ENCODE results near the gene IGSF9B. TPM values are rescaled to one million over a fixed set of nuclear protein-coding genes. Genes with fewer than 3 reads are reported as not detected.
A peak's percentile ranks its signal among the peaks of the same experiment; 100 is the strongest.

The IGSF9B gene
- total RNA-seq, 1 donor from 2014 or later = 8.4 TPM

GRCh38 chr11:133897331-133897650 lies 59.5 kb downstream of the IGSF9B start:
- no peak for DNase-seq (ENCODE audit: low spot score)
- Mint-ChIP-seq H3K4me3 (ENCODE audit: unreplicated experiment) (no peak overlapping the region), H3K36me3 (ENCODE audit: low read depth) (peaks cover 5% of the 10 kb centered on the region), H3K27ac (ENCODE audit: unreplicated experiment) (no peak overlapping the region), H3K4me1 (ENCODE audit: low read depth) (peaks cover 12% of the 10 kb centered on the region), H3K27me3 (ENCODE audit: low read depth) (peaks cover 2% of the 10 kb centered on the region), H3K9me3 (ENCODE audit: low read depth) (no peaks in the 10 kb centered on the region)
- TF ChIP-seq, protein P1, sequence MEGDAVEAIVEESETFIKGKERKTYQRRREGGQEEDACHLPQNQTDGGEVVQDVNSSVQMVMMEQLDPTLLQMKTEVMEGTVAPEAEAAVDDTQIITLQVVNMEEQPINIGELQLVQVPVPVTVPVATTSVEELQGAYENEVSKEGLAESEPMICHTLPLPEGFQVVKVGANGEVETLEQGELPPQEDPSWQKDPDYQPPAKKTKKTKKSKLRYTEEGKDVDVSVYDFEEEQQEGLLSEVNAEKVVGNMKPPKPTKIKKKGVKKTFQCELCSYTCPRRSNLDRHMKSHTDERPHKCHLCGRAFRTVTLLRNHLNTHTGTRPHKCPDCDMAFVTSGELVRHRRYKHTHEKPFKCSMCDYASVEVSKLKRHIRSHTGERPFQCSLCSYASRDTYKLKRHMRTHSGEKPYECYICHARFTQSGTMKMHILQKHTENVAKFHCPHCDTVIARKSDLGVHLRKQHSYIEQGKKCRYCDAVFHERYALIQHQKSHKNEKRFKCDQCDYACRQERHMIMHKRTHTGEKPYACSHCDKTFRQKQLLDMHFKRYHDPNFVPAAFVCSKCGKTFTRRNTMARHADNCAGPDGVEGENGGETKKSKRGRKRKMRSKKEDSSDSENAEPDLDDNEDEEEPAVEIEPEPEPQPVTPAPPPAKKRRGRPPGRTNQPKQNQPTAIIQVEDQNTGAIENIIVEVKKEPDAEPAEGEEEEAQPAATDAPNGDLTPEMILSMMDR (IDR thresholded peaks at IDR 0.05) = no peak

GRCh38 chr11:133896642-133897330 lies 60.0 kb downstream of the IGSF9B start:
- Mint-ChIP-seq H3K27me3 (ENCODE audit: low read depth) (peaks cover 7% of the 10 kb centered on the region), H3K4me1 (ENCODE audit: low read depth) (peaks cover 12% of the 10 kb centered on the region), H3K9me3 (ENCODE audit: low read depth) (no peaks in the 10 kb centered on the region), H3K36me3 (ENCODE audit: low read depth) (peaks cover 5% of the 10 kb centered on the region), H3K27ac (ENCODE audit: unreplicated experiment) (no peak overlapping the region), H3K4me3 (ENCODE audit: unreplicated experiment) (no peak overlapping the region)
- TF ChIP-seq, protein P1 (IDR thresholded peaks at IDR 0.05) = no peak
- no peak for DNase-seq (ENCODE audit: low spot score)

DNA sequence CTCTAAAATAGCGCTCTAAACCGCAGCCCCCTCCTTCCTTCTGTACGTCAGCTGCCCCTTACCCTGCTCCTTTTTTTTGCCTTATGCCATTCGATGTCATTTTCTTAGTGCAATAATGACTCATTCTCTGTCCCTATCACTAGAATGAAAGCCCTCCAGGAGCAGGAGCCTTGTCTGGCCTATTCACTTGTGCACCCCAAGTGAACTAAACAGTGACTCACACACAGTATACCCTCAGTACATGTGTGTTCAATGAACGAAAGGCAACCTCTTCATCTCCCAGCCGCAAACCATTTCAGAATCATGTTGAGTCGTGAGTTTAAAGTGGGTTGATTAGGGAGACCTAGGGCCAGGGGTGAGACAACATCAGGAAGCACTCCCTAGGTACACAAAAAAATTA lies 60.7 kb downstream of the IGSF9B start:
- no peak overlapping the region for H3K4me3 Mint-ChIP-seq (ENCODE audit: unreplicated experiment)
- H3K36me3 Mint-ChIP-seq (ENCODE audit: low read depth) = peaks cover 5% of the 10 kb centered on the region
- DNase-seq (ENCODE audit: low spot score) = no peak
- H3K4me1 Mint-ChIP-seq (ENCODE audit: low read depth) = peaks cover 12% of the 10 kb centered on the region
- TF ChIP-seq, protein P1 (IDR thresholded peaks at IDR 0.05) = no peak
- H3K9me3 Mint-ChIP-seq (ENCODE audit: low read depth) = no peaks in the 10 kb centered on the region
- H3K27ac Mint-ChIP-seq (ENCODE audit: unreplicated experiment) = no peak overlapping the region
- H3K27me3 Mint-ChIP-seq (ENCODE audit: low read depth) = peaks cover 13% of the 10 kb centered on the region

- H3K4me3 Mint-ChIP-seq (ENCODE audit: unreplicated experiment) = no peak overlapping the region
Observed at GRCh38 chr11:133895551-133895950, 61.2 kb downstream of the IGSF9B start.

GRCh38 chr11:133895061-133895479 lies 61.7 kb downstream of the IGSF9B start:
- no peak for DNase-seq (ENCODE audit: low spot score)
- Mint-ChIP-seq H3K4me3 (ENCODE audit: unreplicated experiment) (no peak overlapping the region), H3K36me3 (ENCODE audit: low read depth) (peaks cover 5% of the 10 kb centered on the region), H3K4me1 (ENCODE audit: low read depth) (peaks cover 12% of the 10 kb centered on the region), H3K27ac (ENCODE audit: unreplicated experiment) (peak overlapping the region; percentile 15), H3K9me3 (ENCODE audit: low read depth) (no peaks in the 10 kb centered on the region), H3K27me3 (ENCODE audit: low read depth) (peaks cover 17% of the 10 kb centered on the region)
- TF ChIP-seq, protein P1 (IDR thresholded peaks at IDR 0.05) = no peak

More at GRCh38 chr11:133895551-133895950, 61.2 kb downstream of the IGSF9B start:
- Mint-ChIP-seq H3K27me3 (ENCODE audit: low read depth) (peaks cover 17% of the 10 kb centered on the region), H3K9me3 (ENCODE audit: low read depth) (no peaks in the 10 kb centered on the region), H3K4me1 (ENCODE audit: low read depth) (peaks cover 12% of the 10 kb centered on the region), H3K27ac (ENCODE audit: unreplicated experiment) (no peak overlapping the region), H3K36me3 (ENCODE audit: low read depth) (peaks cover 5% of the 10 kb centered on the region)
- no peak for DNase-seq (ENCODE audit: low spot score)
- TF ChIP-seq, protein P1 (IDR thresholded peaks at IDR 0.05) = no peak

Data from chondrocyte (in vitro differentiated cells).